Heart left ventricle (tissue), 16 donors: ENCODE results near the gene AGBL5. TPM values are rescaled to one million over a fixed set of nuclear protein-coding genes. Genes with fewer than 3 reads are reported as not detected.
"Not testable (repeated sequence)": the region's sequence is repeated elsewhere in the genome, so short reads cannot be mapped to it uniquely, and the experiment has no call there.

Experiments
- ATAC-seq, 4 donors: fragments of 200-7000 bp; cut with Tn5 transposase; one replicate each; pipeline ENCODE4 v1.9.1; 2020 to 2022; ENCODE audit warnings: moderate library complexity in 4 of 4, mild to moderate bottlenecking in 3 of 4, moderate number of reproducible peaks in 1 of 4
- DNase-seq, 5 donors: peaks; one replicate each; pipeline ENCODE4 v3.0.0-alpha.2; 2020
- H3K27ac ChIP-seq, 12 donors: fragments of 200-600 bp; sonication (generic) in 4 of 12; one replicate each; pipeline versions ENCODE4 v1.5.0 to v1.8.0; 2016 to 2022; ENCODE audit warnings: mild to moderate bottlenecking in 2 of 12
- H3K27me3 ChIP-seq, 9 donors: fragments of 200-600 bp; sonication (generic) in 2 of 9; one replicate each; pipeline versions ENCODE4 v1.5.1 to v1.8.0; 2016 to 2022; ENCODE audit warnings: mild to moderate bottlenecking in 3 of 9
- H3K36me3 ChIP-seq, 9 donors: fragments of 200-600 bp; sonication (generic) in 2 of 9; one replicate each; pipeline versions ENCODE4 v1.5.0 to v1.8.0; 2018 to 2022; ENCODE audit warnings: mild to moderate bottlenecking in 2 of 9
- H3K4me1 ChIP-seq, 12 donors: fragments of 200-600 bp; sonication (generic) in 4 of 12; one replicate each; pipeline versions ENCODE4 v1.5.0 to v1.8.0; 2016 to 2022; ENCODE audit warnings: mild to moderate bottlenecking in 3 of 12
- H3K4me3 ChIP-seq, 12 donors: fragments of 200-600 bp; sonication (generic) in 4 of 12; one replicate each; pipeline versions ENCODE4 v1.5.0 to v1.8.0; 2017 to 2022; ENCODE audit warnings: mild to moderate bottlenecking in 9 of 12, moderate library complexity in 4 of 12
- H3K9me3 ChIP-seq, 12 donors: fragments of 200-600 bp; sonication (generic) in 4 of 12; one replicate each; pipeline versions ENCODE4 v1.5.0 to v1.8.0; 2016 to 2022; ENCODE audit warnings: mild to moderate bottlenecking in 1 of 12
- CTCF ChIP-seq, 12 donors: fragments of 200-600 bp; sonication (generic) in 4 of 12; IDR thresholded peaks; one replicate each; pipeline versions ENCODE4 v1.5.0 to v1.8.0; 2018 to 2022; ENCODE audit warnings: antibody characterized with exemption in 12 of 12, mild to moderate bottlenecking in 5 of 12
- POLR2A ChIP-seq, 2 donors: fragments of 450-650 bp; IDR thresholded peaks; one replicate each; pipeline ENCODE4 v1.6.1; 2017; ENCODE audit warnings: antibody characterized with exemption in 2 of 2, mild to moderate bottlenecking in 2 of 2, moderate library complexity in 2 of 2
- WGBS, 4 donors: extraction: QIAGEN DNeasy Blood & Tissue Kit in 2 of 4; methylation state at CpG; one replicate each; pipeline versions ENCODE4 v1.1.5 to v1.1.7; 2013 to 2018; 5-methylcytosine and 5-hydroxymethylcytosine counted together
- intact Hi-C, 10 donors: fragments of 100-400 bp; cut with DNase I; formaldehyde crosslinking; loops; one replicate each; pipeline versions ENCODE4 v1.11.1 to v1.14.2; 2022
- polyA plus RNA-seq, 2 donors: library from polyadenylated mRNA; stranded (reverse); fragments of 200-250 nt; gene quantifications; one replicate each; pipeline ENCODE4 v1.2.3, GENCODE V29; 2013
- total RNA-seq, 9 donors: library from RNA; depleted of rRNA in 2 of 9; stranded (reverse); fragments of >200 nt in 2 of 9; fragmentation: NEBNext Ultra II Directional in 3 of 9; extraction: Animal tissue kit (Norgen Biotek cat#: 25700) in 3 of 9; gene quantifications; one replicate each; pipeline versions ENCODE4 v1.1.0 to v1.2.4, GENCODE V29; 2016 to 2023
- donor health status: ischemic (EF 13 %, LVEDD 7.1; RV severe dilation, severe dysfunction).
- donor health status: healthy with polysubstance abuse.
- donor health status: DM: no; HTN: yes; CAD: no.
- donor health status: DM: no; HTN: no; CAD: no.
- donor health status: ischemic (EF 25% LVEDD 6.9; RV normal size, moderate dysfunction).
- donor health status: ischemic (EF 25% LVEDD 5.7; RV mildly dilated, moderate dysfunction).
- donor health status: healthy.
- donor health status: DM: yes; HTN: yes; CAD: no.
- donor health status: ischemic (EF 35%, LVEDD 5.7; RV mildly dilated, moderate dysfunction).
- donor health status: nonischemic (EF 11% LVEDD 7.7; RV severe dilation, severe dysfunction).
- donor health status: DM: yes; HTN: yes; CAD: no.
- donor health status: PGD.
- donor health status: ischemic (EF 29% LVEDD 5.4; RV normal size, mild dysfunction).
- donor health status: nonischemic (EF 23%, LVEDD 6.1; RV moderate dilation, normal function).

AGBL5 gene
- total and polyA plus RNA-seq, 11 donors, result 4.5 to 12.5 (median 9.9) TPM

GRCh38 chr2:27074738-27075565 is 23.5 kb downstream of the AGBL5 start:
- Histone ChIP-seq H3K36me3 (peaks cover 0 to 5% (median under 1%) of the 10 kb centered on the region in 9 donors), H3K9me3 (no peaks in the 10 kb centered on the region), H3K4me3 (no peak overlapping the region), H3K27ac (peak overlapping the region in 9 of 12 donors; percentile 41 to 99 (median 96)), H3K4me1 (peaks cover 1 to 75% (median 39%) of the 10 kb centered on the region in 12 donors), H3K27me3 (no peaks in the 10 kb centered on the region)
- peak in 4 of 5 donors; percentile 60 to 87 (median 71) for DNase-seq
- TF ChIP-seq CTCF (IDR thresholded peaks at IDR 0.05), result no peak
- intact Hi-C loops, result loop anchor here in 2 of 10 donors (5.0 kb wide), 2 partner anchors 38 to 43 kb away; partner anchors contain the start of gene TMEM214 (in 1 of the 2)
- no peak for ATAC-seq
- WGBS, 4 donors, result 60 to 70% (median 63%) methylated on average over 4 of the region's 4 CpGs

- H3K9me3 ChIP-seq, DNase-seq, H3K36me3 ChIP-seq, H3K27me3 ChIP-seq, ATAC-seq, intact Hi-C loops, H3K4me3 ChIP-seq: not testable (repeated sequence)
- WGBS, 4 donors, result 81 to 86% (median 82%) methylated on average over 6 of the region's 6 CpGs
- H3K27ac ChIP-seq, result peak overlapping the region in 8 of 12 donors; percentile 41 to 99 (median 96)
- peaks cover 0 to 75% (median 36%) of the 10 kb centered on the region in 12 donors for H3K4me1 ChIP-seq
These were observed 24.1 kb downstream of the AGBL5 start for GRCh38 chr2:27075566-27075871.

- WGBS, 4 donors, result 79 to 86% (median 83%) methylated on average over 4 of the region's 4 CpGs
- Histone ChIP-seq H3K9me3 (no peaks in the 10 kb centered on the region), H3K27me3 (no peaks in the 10 kb centered on the region), H3K4me3 (no peak overlapping the region), H3K4me1 (peaks cover 0 to 75% (median 36%) of the 10 kb centered on the region in 12 donors), H3K36me3 (no peaks in the 10 kb centered on the region), H3K27ac (peak overlapping the region in 3 of 12 donors; percentile 93 to 97 (median 96))
- ATAC-seq (no peak), DNase-seq (no peak)
- intact Hi-C loops, result no loop called here
- no peak for TF ChIP-seq CTCF (IDR thresholded peaks at IDR 0.05)
- TF ChIP-seq POLR2A (IDR thresholded peaks at IDR 0.05), result no peak
These were observed 24.9 kb downstream of the AGBL5 start for GRCh38 chr2:27076323-27076722.

GRCh38 chr2:27077231-27077630 is 25.8 kb downstream of the AGBL5 start:
- no peak for DNase-seq
- intact Hi-C loops, result no loop called here
- ATAC-seq, result no peak
- Histone ChIP-seq H3K9me3 (no peaks in the 10 kb centered on the region), H3K4me1 (peaks cover 0 to 82% (median 41%) of the 10 kb centered on the region in 12 donors), H3K36me3 (peaks cover 0 to 1% (median 0%) of the 10 kb centered on the region in 9 donors), H3K4me3 (no peak overlapping the region), H3K27me3 (no peaks in the 10 kb centered on the region), H3K27ac (peak overlapping the region in 4 of 12 donors; percentile 19 to 97 (median 52))
- TF ChIP-seq POLR2A (IDR thresholded peaks at IDR 0.05) (no peak), CTCF (IDR thresholded peaks at IDR 0.05) (no peak)
- WGBS, 4 donors, result 77 to 80% (median 78%) methylated on average over 7 of the region's 7 CpGs
